ENCODE measurements around the gene MYT1. TPM values are rescaled to one million over a fixed set of nuclear protein-coding genes. Genes with fewer than 3 reads are reported as not detected.

Gene MYT1
- total and polyA plus RNA-seq, 2 experiments from 2014 or later: 0.39 to 0.50 TPM

DNA sequence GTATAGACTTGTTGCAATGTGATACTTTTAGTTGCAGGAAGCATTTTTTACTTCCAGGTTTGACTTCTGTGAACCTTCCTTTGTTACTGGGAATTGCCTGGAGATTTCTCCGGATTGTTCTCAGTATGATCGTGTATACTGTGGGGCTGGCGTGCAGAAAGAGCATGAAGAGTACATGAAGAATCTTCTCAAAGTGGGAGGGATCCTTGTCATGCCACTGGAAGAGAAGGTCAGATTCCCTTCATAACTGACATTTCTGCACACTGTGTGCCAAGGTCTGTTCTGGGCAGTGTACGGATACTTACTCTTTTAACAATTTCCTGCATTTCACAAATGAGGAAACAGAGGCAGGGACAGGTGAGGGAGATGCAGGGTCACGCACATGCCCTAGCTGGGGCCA, 100.9 kb downstream of the MYT1 start:
- H3K4me1 ChIP-seq (ENCODE audit: low read depth): peaks cover 61% of the 10 kb centered on the region
- TF ChIP-seq, protein P1, sequence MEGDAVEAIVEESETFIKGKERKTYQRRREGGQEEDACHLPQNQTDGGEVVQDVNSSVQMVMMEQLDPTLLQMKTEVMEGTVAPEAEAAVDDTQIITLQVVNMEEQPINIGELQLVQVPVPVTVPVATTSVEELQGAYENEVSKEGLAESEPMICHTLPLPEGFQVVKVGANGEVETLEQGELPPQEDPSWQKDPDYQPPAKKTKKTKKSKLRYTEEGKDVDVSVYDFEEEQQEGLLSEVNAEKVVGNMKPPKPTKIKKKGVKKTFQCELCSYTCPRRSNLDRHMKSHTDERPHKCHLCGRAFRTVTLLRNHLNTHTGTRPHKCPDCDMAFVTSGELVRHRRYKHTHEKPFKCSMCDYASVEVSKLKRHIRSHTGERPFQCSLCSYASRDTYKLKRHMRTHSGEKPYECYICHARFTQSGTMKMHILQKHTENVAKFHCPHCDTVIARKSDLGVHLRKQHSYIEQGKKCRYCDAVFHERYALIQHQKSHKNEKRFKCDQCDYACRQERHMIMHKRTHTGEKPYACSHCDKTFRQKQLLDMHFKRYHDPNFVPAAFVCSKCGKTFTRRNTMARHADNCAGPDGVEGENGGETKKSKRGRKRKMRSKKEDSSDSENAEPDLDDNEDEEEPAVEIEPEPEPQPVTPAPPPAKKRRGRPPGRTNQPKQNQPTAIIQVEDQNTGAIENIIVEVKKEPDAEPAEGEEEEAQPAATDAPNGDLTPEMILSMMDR (IDR thresholded peaks at IDR 0.05; ENCODE audit: low read depth, low read length): no peak
- no peaks in the 10 kb centered on the region for H3K36me3 ChIP-seq
- DNase-seq (ENCODE audit: low read depth in 1 of 2, low spot score in 1 of 2): no peak
- peak overlapping the region; percentile 5 for H3K27ac ChIP-seq
- H3K9me3 ChIP-seq (ENCODE audit: low read depth): no peaks in the 10 kb centered on the region
- no peaks in the 10 kb centered on the region for H3K27me3 ChIP-seq
- no peak overlapping the region for H3K4me3 ChIP-seq

DNA sequence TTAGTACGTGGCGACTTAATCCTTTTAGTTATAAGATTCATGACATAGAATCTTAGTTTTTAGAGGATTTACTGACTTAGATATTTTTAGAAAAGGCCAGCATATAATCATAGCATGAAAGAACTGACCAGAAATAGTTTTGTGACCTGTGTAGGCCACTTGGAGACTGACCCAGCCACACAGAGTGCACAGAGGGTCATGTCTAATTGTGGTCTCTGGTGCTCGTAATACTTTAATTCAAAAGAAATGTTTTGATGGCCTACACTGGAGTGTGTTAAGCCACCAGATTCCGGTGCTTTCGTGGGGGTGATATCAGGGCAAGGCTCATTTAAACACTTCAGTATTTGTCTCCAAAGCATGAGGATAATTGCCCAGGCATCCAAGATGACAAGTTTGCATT, 102.7 kb downstream of the MYT1 start:
- TF ChIP-seq, protein P1 (IDR thresholded peaks at IDR 0.05; ENCODE audit: low read depth, low read length): no peak
- Histone ChIP-seq H3K36me3 (no peaks in the 10 kb centered on the region), H3K9me3 (ENCODE audit: low read depth) (no peaks in the 10 kb centered on the region), H3K27me3 (no peaks in the 10 kb centered on the region), H3K27ac (peak overlapping the region; percentile 54), H3K4me3 (no peak overlapping the region), H3K4me1 (ENCODE audit: low read depth) (peaks cover 52% of the 10 kb centered on the region)
- no peak for DNase-seq (ENCODE audit: low read depth in 1 of 2, low spot score in 1 of 2)

DNA sequence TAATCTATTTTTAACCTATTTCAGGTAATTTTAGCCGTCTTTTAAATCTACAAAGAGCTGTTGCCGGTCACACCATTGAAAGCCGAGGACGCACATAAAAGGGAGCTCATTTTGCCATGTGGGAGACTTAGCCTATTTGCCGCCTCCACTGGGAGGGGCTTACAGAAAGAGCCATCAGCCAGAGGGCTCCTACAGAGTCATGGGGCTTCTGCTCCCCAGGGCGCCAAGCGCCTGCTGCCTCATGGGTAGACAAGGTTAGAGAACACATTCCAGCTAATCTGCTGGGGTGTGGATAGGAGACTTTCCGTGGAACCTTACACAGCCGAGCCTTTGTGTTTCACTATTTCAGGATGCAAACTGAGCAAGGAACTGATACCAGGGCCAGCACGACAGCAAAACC, 103.9 kb downstream of the MYT1 start:
- TF ChIP-seq, protein P1 (IDR thresholded peaks at IDR 0.05; ENCODE audit: low read depth, low read length): no peak
- H3K27ac ChIP-seq: peak overlapping the region; percentile 50
- no peak overlapping the region for H3K4me3 ChIP-seq
- peak in 1 of 2 donors; percentile 36 for DNase-seq (ENCODE audit: low read depth in 1 of 2, low spot score in 1 of 2)
- no peaks in the 10 kb centered on the region for H3K9me3 ChIP-seq (ENCODE audit: low read depth)
- H3K27me3 ChIP-seq: no peaks in the 10 kb centered on the region
- H3K36me3 ChIP-seq: no peaks in the 10 kb centered on the region
- peaks cover 41% of the 10 kb centered on the region for H3K4me1 ChIP-seq (ENCODE audit: low read depth)

DNA sequence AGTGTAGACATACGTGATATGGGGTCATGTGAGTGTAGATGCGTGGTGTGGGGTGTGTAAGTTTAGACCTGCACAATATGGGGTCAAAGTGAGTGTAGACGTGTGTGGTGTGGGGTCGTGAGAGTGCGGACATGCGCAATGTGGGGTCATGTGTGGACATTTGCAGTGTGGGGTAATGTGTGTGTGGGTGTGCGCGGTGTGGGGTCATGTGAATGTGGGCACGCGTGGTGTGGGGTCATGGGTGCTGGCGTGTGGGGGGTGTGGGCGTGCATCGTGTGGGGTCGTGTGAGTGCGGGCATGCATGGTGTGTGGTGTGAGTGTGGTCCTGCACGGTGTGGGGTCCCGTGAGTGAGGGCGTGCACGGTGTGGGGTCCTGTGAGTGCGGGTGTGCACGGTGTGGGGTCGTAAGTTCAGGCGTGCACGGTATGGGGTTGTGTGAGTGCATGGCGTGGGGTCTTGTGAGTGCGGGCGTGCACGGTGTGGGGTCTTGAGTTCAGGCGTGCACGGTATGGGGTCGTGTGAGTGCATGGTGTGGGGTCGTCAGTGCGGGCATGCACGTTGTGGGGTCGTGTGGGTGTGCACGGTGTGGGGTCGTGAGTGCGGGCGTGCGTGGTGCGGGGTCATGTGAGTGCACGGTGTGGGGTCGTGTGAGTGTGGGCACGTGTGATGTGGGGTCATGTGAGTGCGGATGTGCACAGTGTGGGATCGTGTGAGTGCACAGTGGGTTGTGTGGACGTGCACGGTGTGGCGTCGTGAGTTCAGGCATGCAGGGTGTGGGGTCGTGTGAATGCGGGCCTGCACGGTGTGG, 105.6 kb downstream of the MYT1 start:
- DNase-seq (ENCODE audit: low read depth in 1 of 2, low spot score in 1 of 2): no peak
- H3K9me3 ChIP-seq (ENCODE audit: low read depth): no peaks in the 10 kb centered on the region
- TF ChIP-seq, protein P1 (IDR thresholded peaks at IDR 0.05; ENCODE audit: low read depth, low read length): no peak
- H3K4me1 ChIP-seq (ENCODE audit: low read depth): peaks cover 29% of the 10 kb centered on the region
- H3K36me3 ChIP-seq: peaks cover 4% of the 10 kb centered on the region
- H3K27ac ChIP-seq: no peak overlapping the region
- no peak overlapping the region for H3K4me3 ChIP-seq
- no peaks in the 10 kb centered on the region for H3K27me3 ChIP-seq

DNA sequence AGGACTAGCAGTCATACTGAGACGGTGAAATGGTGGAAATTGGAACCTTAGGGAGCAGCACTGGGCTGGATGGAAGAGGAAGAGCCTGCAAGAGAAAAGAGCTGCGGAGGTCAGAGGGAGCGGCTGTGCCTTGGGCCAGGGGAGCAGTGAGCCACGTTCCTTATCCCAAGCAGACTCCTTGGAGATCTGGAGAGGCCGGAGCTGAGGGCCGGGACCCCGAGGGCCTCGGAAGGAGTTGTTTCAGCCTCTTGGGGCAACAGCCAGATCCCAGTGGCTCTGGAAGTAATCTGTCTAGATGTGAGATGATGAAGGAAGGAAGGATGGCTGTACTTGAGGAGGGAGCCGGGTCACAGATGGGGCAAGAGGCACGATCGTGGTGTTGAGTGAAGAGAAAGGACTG, 107.4 kb downstream of the MYT1 start:
- no peaks in the 10 kb centered on the region for H3K27me3 ChIP-seq
- peaks cover 4% of the 10 kb centered on the region for H3K36me3 ChIP-seq
- H3K4me1 ChIP-seq (ENCODE audit: low read depth): peaks cover 26% of the 10 kb centered on the region
- no peaks in the 10 kb centered on the region for H3K9me3 ChIP-seq (ENCODE audit: low read depth)
- H3K4me3 ChIP-seq: no peak overlapping the region
- DNase-seq (ENCODE audit: low read depth in 1 of 2, low spot score in 1 of 2): no peak
- no peak overlapping the region for H3K27ac ChIP-seq
- TF ChIP-seq, protein P1 (IDR thresholded peaks at IDR 0.05; ENCODE audit: low read depth, low read length): no peak
